ENCODE results near the gene FHIP2A.
"Not testable (repeated sequence)": the region's sequence is repeated elsewhere in the genome, so short reads cannot be mapped to it uniquely, and the experiment has no call there.

FHIP2A gene

GRCh38 chr10:114816308-114816707 lies 5.3 kb upstream of the FHIP2A start:
- no peak for DNase-seq (ENCODE audit: low read depth in 1 of 2, low spot score in 1 of 2)

- DNase-seq (ENCODE audit: low read depth in 1 of 2, low spot score in 1 of 2): no peak
These were observed 2.3 kb upstream of the FHIP2A start for GRCh38 chr10:114819322-114819721.

- DNase-seq (ENCODE audit: low read depth in 1 of 2, low spot score in 1 of 2): no peak
These were observed 399 bp downstream of the FHIP2A start for GRCh38 chr10:114821915-114822443.

GRCh38 chr10:114822444-114823076 lies 980 bp downstream of the FHIP2A start:
- DNase-seq (ENCODE audit: low read depth in 1 of 2, low spot score in 1 of 2): peak in 1 of 2 donors; percentile 1

GRCh38 chr10:114823077-114823463 lies 1.5 kb downstream of the FHIP2A start:
- DNase-seq (ENCODE audit: low read depth in 1 of 2, low spot score in 1 of 2): no peak

- no peak for DNase-seq (ENCODE audit: low read depth in 1 of 2, low spot score in 1 of 2)
These were observed 2.8 kb downstream of the FHIP2A start for GRCh38 chr10:114824391-114824790.

- DNase-seq (ENCODE audit: low read depth in 1 of 2, low spot score in 1 of 2): no peak
These were observed 4.1 kb downstream of the FHIP2A start for GRCh38 chr10:114825513-114826253.

- no peak for DNase-seq (ENCODE audit: low read depth in 1 of 2, low spot score in 1 of 2)
These were observed 7.8 kb downstream of the FHIP2A start for GRCh38 chr10:114829160-114829909.

- DNase-seq (ENCODE audit: low read depth in 1 of 2, low spot score in 1 of 2): no peak
These were observed 9.7 kb downstream of the FHIP2A start for GRCh38 chr10:114831186-114831867.

- no peak for DNase-seq (ENCODE audit: low read depth in 1 of 2, low spot score in 1 of 2)
These were observed 16.1 kb downstream of the FHIP2A start for GRCh38 chr10:114837690-114838089.

- no peak for DNase-seq (ENCODE audit: low read depth in 1 of 2, low spot score in 1 of 2)
These were observed 18.3 kb downstream of the FHIP2A start for GRCh38 chr10:114839901-114840300.

GRCh38 chr10:114845978-114846693 lies 24.6 kb downstream of the FHIP2A start:
- DNase-seq (ENCODE audit: low read depth in 1 of 2, low spot score in 1 of 2): no peak

- DNase-seq (ENCODE audit: low read depth in 1 of 2, low spot score in 1 of 2): not testable (repeated sequence)
These were observed 25.9 kb downstream of the FHIP2A start for GRCh38 chr10:114847517-114847916.

- DNase-seq (ENCODE audit: low read depth in 1 of 2, low spot score in 1 of 2): no peak
These were observed 28.1 kb downstream of the FHIP2A start for GRCh38 chr10:114849674-114850073.

- DNase-seq (ENCODE audit: low read depth in 1 of 2, low spot score in 1 of 2): no peak
These were observed 28.5 kb downstream of the FHIP2A start for GRCh38 chr10:114850126-114850525.

GRCh38 chr10:114851336-114851735 lies 29.8 kb downstream of the FHIP2A start:
- no peak for DNase-seq (ENCODE audit: low read depth in 1 of 2, low spot score in 1 of 2)

GRCh38 chr10:114852197-114852596 lies 30.6 kb downstream of the FHIP2A start:
- DNase-seq (ENCODE audit: low read depth in 1 of 2, low spot score in 1 of 2): no peak

- DNase-seq (ENCODE audit: low read depth in 1 of 2, low spot score in 1 of 2): no peak
These were observed 33.3 kb downstream of the FHIP2A start for GRCh38 chr10:114854906-114855305.

- DNase-seq (ENCODE audit: low read depth in 1 of 2, low spot score in 1 of 2): no peak
These were observed 34.4 kb downstream of the FHIP2A start for GRCh38 chr10:114855776-114856543.
